Kidney (tissue), 14 donors: Measurements from ENCODE around the gene RNGTT. TPM values are rescaled to one million over a fixed set of nuclear protein-coding genes. Genes with fewer than 3 reads are reported as not detected.

ENCODE experiments used
- DNase-seq, 5 donors: peaks; one replicate each; pipeline ENCODE4 v3.0.0-alpha.2; 2013 to 2020
- FAIRE-seq: peaks from 2 replicates; lab custom pipeline; 2012; peaks lifted over from hg19 to GRCh38; lab: Jason Lieb, UNC
- H3K27ac ChIP-seq, 2 donors: one replicate each; pipeline ENCODE4 v1.7.0; 2013; ENCODE audit warnings: low read depth in 2 of 2, low read length in 2 of 2, inconsistent platforms in 1 of 2
- H3K27me3 ChIP-seq: one replicate; pipeline ENCODE4 v1.7.1; 2013; ENCODE audit warnings: low read length, inconsistent platforms; ENCODE audit not compliant: control insufficient read depth, insufficient read depth
- H3K36me3 ChIP-seq, 3 donors: one replicate each; pipeline versions ENCODE4 v1.7.0 to v1.7.1; 2013; ENCODE audit warnings: low read length in 3 of 3, control low read depth in 1 of 3, inconsistent platforms in 1 of 3; ENCODE audit not compliant: insufficient read depth in 3 of 3, control insufficient read depth in 2 of 3
- H3K4me1 ChIP-seq, 3 donors: one replicate each; pipeline versions ENCODE4 v1.7.0 to v1.7.1; 2013; ENCODE audit warnings: low read length in 3 of 3, inconsistent platforms in 1 of 3, low read depth in 1 of 3; ENCODE audit not compliant: control insufficient read depth in 2 of 3, insufficient read depth in 2 of 3
- H3K4me3 ChIP-seq, 3 donors: one replicate each; pipeline versions ENCODE4 v1.7.0 to v1.8.1; 2013; ENCODE audit warnings: low read length in 3 of 3, control low read depth in 1 of 3, inconsistent platforms in 1 of 3
- H3K9ac ChIP-seq, 3 donors: one replicate each; pipeline versions ENCODE4 v1.7.0 to v1.7.1; 2013; ENCODE audit warnings: low read length in 3 of 3, control low read depth in 1 of 3, inconsistent platforms in 1 of 3
- H3K9me3 ChIP-seq, 3 donors: one replicate each; pipeline versions ENCODE4 v1.7.0 to v1.7.1; 2013; ENCODE audit warnings: low read length in 3 of 3, control low read depth in 1 of 3, inconsistent platforms in 1 of 3; ENCODE audit not compliant: control insufficient read depth in 2 of 3, insufficient read depth in 1 of 3
- CTCF ChIP-seq: IDR thresholded peaks from 3 replicates; pipeline ENCODE4 v1.5.1; 2012; ENCODE audit warnings: mild to moderate bottlenecking, moderate library complexity, borderline replicate concordance; ENCODE audit not compliant: insufficient read depth; ENCODE audit errors: extremely low read depth
- intact Hi-C: fragments of 100-400 bp; cut with DNase I; formaldehyde crosslinking; loops from one replicate; pipeline ENCODE4 v1.11.1; 2022
- polyA plus RNA-seq: library from polyadenylated mRNA; stranded (reverse); fragments of 350-450 nt; fragmentation: Illumina TruSeq; extraction: RNeasy Lipid Tissue Mini Kit (QIAGEN cat#74804); gene quantifications from one replicate; pipeline ENCODE4 v1.2.3, GENCODE V29; 2014; ENCODE audit warnings: low read depth, low replicate concordance; ENCODE audit not compliant: insufficient read depth
- total RNA-seq: library from RNA; stranded (reverse); fragmentation: NEBNext Ultra II Directional; extraction: Animal tissue kit (Norgen Biotek cat#: 25700); gene quantifications from one replicate; pipeline ENCODE4 v1.2.1, GENCODE V29; 2021
- donor health status: control.
- donor health status: control.
- donor health status: control.
- donor health status: control.
- donor health status: control.
- donor health status: DM: yes; HTN: yes; CAD: no.
- donor health status: Normal renal cell carcinoma (clear cell type).

The RNGTT gene
- total and polyA plus RNA-seq, 2 donors from 2014 or later, result 5.4 to 13.8 TPM

- intact Hi-C loops, result no loop called here
Measured at GRCh38 chr6:88914895-88915598, 48.4 kb downstream of the RNGTT start.

GRCh38 chr6:88914180-88914579 is 49.2 kb downstream of the RNGTT start:
- no peak for TF ChIP-seq CTCF
- FAIRE-seq (no peak), DNase-seq (no peak)
- Histone ChIP-seq H3K36me3 (no peaks in the 10 kb centered on the region), H3K4me3 (no peak overlapping the region), H3K4me1 (no peaks in the 10 kb centered on the region), H3K9me3 (no peaks in the 10 kb centered on the region), H3K27me3 (no peaks in the 10 kb centered on the region), H3K27ac (no peak overlapping the region), H3K9ac (no peak overlapping the region)
- intact Hi-C loops, result no loop called here

More at GRCh38 chr6:88914895-88915598, 48.4 kb downstream of the RNGTT start:
- FAIRE-seq (no peak), DNase-seq (no peak)
- H3K4me1 ChIP-seq, result no peaks in the 10 kb centered on the region
- no peak for TF ChIP-seq CTCF
- no peaks in the 10 kb centered on the region for H3K36me3 ChIP-seq
- no peak overlapping the region for H3K27ac ChIP-seq
- no peaks in the 10 kb centered on the region for H3K27me3 ChIP-seq
- no peak overlapping the region for H3K9ac ChIP-seq
- H3K4me3 ChIP-seq, result no peak overlapping the region
- H3K9me3 ChIP-seq, result no peaks in the 10 kb centered on the region

GRCh38 chr6:88913471-88913870 is 49.9 kb downstream of the RNGTT start:
- no peak for FAIRE-seq
- no peak for DNase-seq
- H3K36me3 ChIP-seq, result no peaks in the 10 kb centered on the region
- no peak overlapping the region for H3K27ac ChIP-seq
- no peaks in the 10 kb centered on the region for H3K27me3 ChIP-seq
- peaks cover 0 to 2% (median 0%) of the 10 kb centered on the region in 3 donors for H3K4me1 ChIP-seq
- no peak overlapping the region for H3K9ac ChIP-seq
- intact Hi-C loops, result no loop called here
- no peak overlapping the region for H3K4me3 ChIP-seq
- H3K9me3 ChIP-seq, result no peaks in the 10 kb centered on the region
- TF ChIP-seq CTCF, result no peak
